Measurements from ENCODE around the gene DGKI.

DGKI gene

GRCh38 chr7:137690635-137691034 is 156.1 kb downstream of the DGKI start:
- Histone ChIP-seq H2AFZ (ENCODE audit: low read depth, low read length) (no peak overlapping the region), H3K4me2 (ENCODE audit: low read length) (no peak overlapping the region), H3K4me3 (ENCODE audit: low read length) (no peak overlapping the region), H4K20me1 (ENCODE audit: insufficient read depth, low read length) (no peaks in the 10 kb centered on the region), H3K79me2 (ENCODE audit: low read length) (no peaks in the 10 kb centered on the region), H3K36me3 (replicated peaks; ENCODE audit: low read depth, low read length) (no peaks in the 10 kb centered on the region), H3K9ac (ENCODE audit: low read length) (no peak overlapping the region), H3K9me3 (ENCODE audit: insufficient read depth, low read length) (no peaks in the 10 kb centered on the region), H3K27me3 (ENCODE audit: low read depth, low read length) (no peaks in the 10 kb centered on the region), H3K4me1 (ENCODE audit: low read length) (peaks cover 8% of the 10 kb centered on the region), H3K27ac (ENCODE audit: low read length) (no peak overlapping the region)
- no peak for TF ChIP-seq EZH2phosphoT487 (IDR thresholded peaks at IDR 0.05; ENCODE audit: low read depth)
- TF ChIP-seq, protein P1, sequence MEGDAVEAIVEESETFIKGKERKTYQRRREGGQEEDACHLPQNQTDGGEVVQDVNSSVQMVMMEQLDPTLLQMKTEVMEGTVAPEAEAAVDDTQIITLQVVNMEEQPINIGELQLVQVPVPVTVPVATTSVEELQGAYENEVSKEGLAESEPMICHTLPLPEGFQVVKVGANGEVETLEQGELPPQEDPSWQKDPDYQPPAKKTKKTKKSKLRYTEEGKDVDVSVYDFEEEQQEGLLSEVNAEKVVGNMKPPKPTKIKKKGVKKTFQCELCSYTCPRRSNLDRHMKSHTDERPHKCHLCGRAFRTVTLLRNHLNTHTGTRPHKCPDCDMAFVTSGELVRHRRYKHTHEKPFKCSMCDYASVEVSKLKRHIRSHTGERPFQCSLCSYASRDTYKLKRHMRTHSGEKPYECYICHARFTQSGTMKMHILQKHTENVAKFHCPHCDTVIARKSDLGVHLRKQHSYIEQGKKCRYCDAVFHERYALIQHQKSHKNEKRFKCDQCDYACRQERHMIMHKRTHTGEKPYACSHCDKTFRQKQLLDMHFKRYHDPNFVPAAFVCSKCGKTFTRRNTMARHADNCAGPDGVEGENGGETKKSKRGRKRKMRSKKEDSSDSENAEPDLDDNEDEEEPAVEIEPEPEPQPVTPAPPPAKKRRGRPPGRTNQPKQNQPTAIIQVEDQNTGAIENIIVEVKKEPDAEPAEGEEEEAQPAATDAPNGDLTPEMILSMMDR (IDR thresholded peaks at IDR 0.05; ENCODE audit: low read depth, low read length): no peak

DNA sequence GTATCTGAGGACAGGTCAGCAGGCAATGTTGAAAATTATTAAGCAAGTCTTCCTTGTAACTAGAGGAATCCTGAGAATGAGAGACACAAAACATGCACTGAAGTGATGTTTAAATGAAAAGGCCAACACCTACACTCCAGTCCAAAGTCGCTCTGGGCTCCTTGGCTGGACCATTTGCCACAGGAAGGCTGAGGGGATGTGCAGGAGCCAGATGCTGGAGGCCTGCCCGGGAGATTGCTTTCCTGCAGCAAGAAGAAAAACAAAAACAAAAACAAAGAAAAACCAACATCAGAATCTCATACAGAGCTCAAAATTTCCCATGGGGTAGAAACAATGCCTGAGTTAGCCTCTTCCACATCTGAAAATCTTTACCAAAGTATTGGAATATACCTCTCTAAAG is 157.0 kb downstream of the DGKI start:
- TF ChIP-seq, protein P1 (IDR thresholded peaks at IDR 0.05; ENCODE audit: low read depth, low read length): no peak
- no peak for TF ChIP-seq EZH2phosphoT487 (IDR thresholded peaks at IDR 0.05; ENCODE audit: low read depth)
- Histone ChIP-seq H4K20me1 (ENCODE audit: insufficient read depth, low read length) (no peaks in the 10 kb centered on the region), H3K4me3 (ENCODE audit: low read length) (no peak overlapping the region), H2AFZ (ENCODE audit: low read depth, low read length) (no peak overlapping the region), H3K79me2 (ENCODE audit: low read length) (no peaks in the 10 kb centered on the region), H3K4me2 (ENCODE audit: low read length) (no peak overlapping the region), H3K9me3 (ENCODE audit: insufficient read depth, low read length) (no peaks in the 10 kb centered on the region), H3K36me3 (replicated peaks; ENCODE audit: low read depth, low read length) (no peaks in the 10 kb centered on the region), H3K27ac (ENCODE audit: low read length) (no peak overlapping the region), H3K9ac (ENCODE audit: low read length) (no peak overlapping the region), H3K27me3 (ENCODE audit: low read depth, low read length) (no peaks in the 10 kb centered on the region), H3K4me1 (ENCODE audit: low read length) (peaks cover 7% of the 10 kb centered on the region)

DNA sequence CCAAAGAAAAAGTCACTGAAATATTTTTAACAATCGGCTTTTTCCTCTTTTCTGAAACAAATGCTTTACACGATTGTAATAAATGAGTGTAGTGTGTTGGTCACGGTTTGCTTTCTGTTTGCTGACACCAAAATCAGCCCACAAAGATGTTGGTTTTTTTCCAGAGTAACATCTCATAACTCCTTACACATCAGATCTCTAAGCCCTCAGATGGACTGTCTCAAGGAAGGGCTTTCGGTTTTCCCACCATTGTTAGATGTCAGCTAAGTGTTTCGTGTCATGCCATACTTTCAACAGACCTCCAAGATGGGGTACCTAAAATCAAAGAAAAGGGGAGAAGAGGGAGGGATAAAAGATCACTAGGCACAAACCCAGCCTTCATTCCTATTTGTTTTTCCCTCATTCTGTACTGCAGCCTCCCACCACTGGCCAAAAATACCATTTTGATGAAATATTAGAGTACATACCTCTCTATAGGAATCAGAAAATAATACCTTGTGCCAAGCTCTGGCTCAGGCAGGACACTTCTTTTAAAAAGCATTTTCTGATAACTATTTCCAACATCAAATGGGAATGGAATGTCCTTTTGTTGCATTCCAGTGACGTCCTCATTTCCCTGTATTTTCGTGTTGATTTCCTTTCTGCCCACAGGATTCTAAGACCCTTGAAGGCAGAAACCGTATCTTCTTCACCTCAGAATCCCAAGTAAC is 159.1 kb downstream of the DGKI start:
- Histone ChIP-seq H3K36me3 (replicated peaks; ENCODE audit: low read depth, low read length) (no peaks in the 10 kb centered on the region), H3K9me3 (ENCODE audit: insufficient read depth, low read length) (no peaks in the 10 kb centered on the region), H3K27me3 (ENCODE audit: low read depth, low read length) (no peaks in the 10 kb centered on the region), H3K27ac (ENCODE audit: low read length) (no peak overlapping the region), H4K20me1 (ENCODE audit: insufficient read depth, low read length) (no peaks in the 10 kb centered on the region), H3K4me1 (ENCODE audit: low read length) (no peaks in the 10 kb centered on the region), H3K4me2 (ENCODE audit: low read length) (no peak overlapping the region), H3K79me2 (ENCODE audit: low read length) (no peaks in the 10 kb centered on the region), H2AFZ (ENCODE audit: low read depth, low read length) (no peak overlapping the region), H3K9ac (ENCODE audit: low read length) (no peak overlapping the region), H3K4me3 (ENCODE audit: low read length) (no peak overlapping the region)
- no peak for TF ChIP-seq EZH2phosphoT487 (IDR thresholded peaks at IDR 0.05; ENCODE audit: low read depth)
- TF ChIP-seq, protein P1 (IDR thresholded peaks at IDR 0.05; ENCODE audit: low read depth, low read length): no peak

DNA sequence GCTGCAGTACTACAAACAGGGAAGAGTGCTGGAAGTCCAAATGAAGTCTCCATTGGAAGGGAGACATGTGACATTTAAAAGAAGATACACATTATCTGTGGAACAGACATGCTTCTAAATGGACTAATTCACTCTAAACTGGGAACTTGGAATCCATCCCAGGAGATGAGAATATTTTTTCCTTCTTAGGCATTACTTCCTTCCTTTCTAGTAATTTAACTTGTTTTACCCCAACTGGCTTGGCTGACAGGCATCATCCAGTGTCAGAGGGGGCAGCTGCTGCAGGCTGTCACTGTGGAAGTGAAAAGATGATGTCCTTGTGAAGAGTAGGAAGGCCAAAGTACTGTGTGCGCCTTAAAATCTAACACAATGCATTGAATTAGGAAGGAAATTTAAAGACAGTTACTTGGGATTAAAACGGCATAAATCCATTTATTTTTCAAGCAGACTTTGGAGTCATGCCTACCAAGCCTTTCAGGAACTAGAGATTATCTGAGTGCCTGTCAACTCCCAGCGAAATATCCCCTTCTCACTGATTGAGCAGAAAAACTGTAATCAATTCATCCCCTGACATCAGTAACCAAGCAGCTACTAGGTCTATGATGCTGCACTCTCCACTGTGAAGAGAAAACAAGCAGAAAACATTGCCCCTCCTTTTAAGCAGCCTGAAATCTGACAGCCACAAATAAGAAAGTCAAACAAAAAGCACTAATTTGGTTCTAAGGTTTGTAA is 161.2 kb downstream of the DGKI start:
- Histone ChIP-seq H3K4me3 (ENCODE audit: low read length) (no peak overlapping the region), H4K20me1 (ENCODE audit: insufficient read depth, low read length) (no peaks in the 10 kb centered on the region), H3K9me3 (ENCODE audit: insufficient read depth, low read length) (no peaks in the 10 kb centered on the region), H3K9ac (ENCODE audit: low read length) (no peak overlapping the region), H3K36me3 (replicated peaks; ENCODE audit: low read depth, low read length) (no peaks in the 10 kb centered on the region), H3K4me1 (ENCODE audit: low read length) (no peaks in the 10 kb centered on the region), H3K27me3 (ENCODE audit: low read depth, low read length) (no peaks in the 10 kb centered on the region), H3K27ac (ENCODE audit: low read length) (no peak overlapping the region), H3K4me2 (ENCODE audit: low read length) (no peak overlapping the region), H2AFZ (ENCODE audit: low read depth, low read length) (no peak overlapping the region), H3K79me2 (ENCODE audit: low read length) (no peaks in the 10 kb centered on the region)
- TF ChIP-seq EZH2phosphoT487 (IDR thresholded peaks at IDR 0.05; ENCODE audit: low read depth): no peak
- TF ChIP-seq, protein P1 (IDR thresholded peaks at IDR 0.05; ENCODE audit: low read depth, low read length): no peak
